ENCODE results near the gene MAN1C1.

Gene MAN1C1

DNA sequence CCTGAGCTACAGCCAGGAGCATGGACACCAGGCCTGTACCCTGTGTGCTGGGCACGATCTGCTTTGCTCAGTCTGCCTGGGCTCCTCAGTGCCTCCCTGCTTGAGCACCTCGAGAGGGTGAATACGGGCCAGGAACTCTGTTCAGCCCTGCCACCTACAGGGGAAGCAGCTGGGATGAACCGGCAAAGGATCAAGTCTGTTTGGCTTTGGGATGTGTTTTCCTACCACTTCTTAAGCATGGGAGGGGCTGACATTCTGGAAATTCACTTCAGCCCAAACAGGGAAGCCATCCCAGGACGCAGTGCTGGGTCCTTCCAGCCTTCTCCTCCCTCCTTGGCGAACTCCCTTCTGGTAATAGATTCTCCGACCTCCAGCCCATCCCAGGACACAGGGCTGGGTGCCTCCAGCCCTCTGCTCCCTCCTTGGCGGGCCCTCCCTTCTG, 127.6 kb downstream of the MAN1C1 start:
- no peak for FAIRE-seq
- TF ChIP-seq POLR2A (IDR thresholded peaks at IDR 0.05; ENCODE audit: low read depth, low read length) (no peak), TAF1 (IDR thresholded peaks at IDR 0.05; ENCODE audit: borderline replicate concordance, low read depth, low read length) (no peak), POLR2AphosphoS5 (IDR thresholded peaks at IDR 0.05; ENCODE audit: low read depth, low read length) (no peak)
- no peak for DNase-seq (ENCODE audit: insufficient read length)

DNA sequence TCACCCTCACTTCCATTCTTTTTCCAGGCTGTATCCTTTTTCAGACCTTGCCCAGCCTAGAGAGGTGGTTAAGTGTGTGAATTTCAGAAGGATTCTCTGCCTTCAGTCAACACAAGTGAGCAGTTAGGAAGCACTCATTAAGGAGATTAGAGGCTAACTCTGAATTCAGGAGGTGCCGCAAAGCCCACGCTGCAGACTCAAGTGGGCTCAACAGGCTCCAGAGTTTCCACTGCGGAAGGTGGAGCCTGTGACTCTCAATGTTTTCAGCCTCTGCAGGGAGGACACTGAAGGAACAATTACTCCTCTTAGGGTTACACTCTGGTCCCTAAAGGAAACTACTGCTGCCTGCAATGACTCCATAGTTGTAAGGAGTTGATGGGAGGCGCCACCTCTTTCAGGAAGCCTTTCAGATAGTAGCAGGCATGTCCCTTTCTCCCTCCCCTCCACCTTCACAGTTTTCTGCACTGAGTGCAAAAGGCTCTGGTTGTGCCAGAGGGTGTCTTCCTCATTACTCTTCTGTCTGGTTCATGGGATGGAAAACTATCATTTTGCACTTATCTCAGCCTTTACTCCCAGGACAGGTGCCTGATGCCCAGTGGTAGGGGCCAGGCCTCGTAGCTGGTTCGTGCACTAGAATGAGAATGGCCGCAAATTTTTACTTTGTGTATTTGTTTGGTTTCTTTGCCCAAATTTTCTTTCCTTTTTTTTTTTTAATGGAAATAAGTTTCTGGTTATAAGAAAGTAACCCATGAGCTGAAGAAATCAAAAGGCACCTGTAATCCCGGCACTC, 128.2 kb downstream of the MAN1C1 start:
- TF ChIP-seq POLR2AphosphoS5 (IDR thresholded peaks at IDR 0.05; ENCODE audit: low read depth, low read length) (no peak), TAF1 (IDR thresholded peaks at IDR 0.05; ENCODE audit: borderline replicate concordance, low read depth, low read length) (no peak), POLR2A (IDR thresholded peaks at IDR 0.05; ENCODE audit: low read depth, low read length) (no peak)
- DNase-seq (ENCODE audit: insufficient read length) (no peak), FAIRE-seq (no peak)

- TF ChIP-seq POLR2AphosphoS5 (IDR thresholded peaks at IDR 0.05; ENCODE audit: low read depth, low read length) (no peak), TAF1 (IDR thresholded peaks at IDR 0.05; ENCODE audit: borderline replicate concordance, low read depth, low read length) (no peak), POLR2A (IDR thresholded peaks at IDR 0.05; ENCODE audit: low read depth, low read length) (no peak)
- FAIRE-seq = no peak
Measured at GRCh38 chr1:25746299-25747045, 129.9 kb downstream of the MAN1C1 start.

DNA sequence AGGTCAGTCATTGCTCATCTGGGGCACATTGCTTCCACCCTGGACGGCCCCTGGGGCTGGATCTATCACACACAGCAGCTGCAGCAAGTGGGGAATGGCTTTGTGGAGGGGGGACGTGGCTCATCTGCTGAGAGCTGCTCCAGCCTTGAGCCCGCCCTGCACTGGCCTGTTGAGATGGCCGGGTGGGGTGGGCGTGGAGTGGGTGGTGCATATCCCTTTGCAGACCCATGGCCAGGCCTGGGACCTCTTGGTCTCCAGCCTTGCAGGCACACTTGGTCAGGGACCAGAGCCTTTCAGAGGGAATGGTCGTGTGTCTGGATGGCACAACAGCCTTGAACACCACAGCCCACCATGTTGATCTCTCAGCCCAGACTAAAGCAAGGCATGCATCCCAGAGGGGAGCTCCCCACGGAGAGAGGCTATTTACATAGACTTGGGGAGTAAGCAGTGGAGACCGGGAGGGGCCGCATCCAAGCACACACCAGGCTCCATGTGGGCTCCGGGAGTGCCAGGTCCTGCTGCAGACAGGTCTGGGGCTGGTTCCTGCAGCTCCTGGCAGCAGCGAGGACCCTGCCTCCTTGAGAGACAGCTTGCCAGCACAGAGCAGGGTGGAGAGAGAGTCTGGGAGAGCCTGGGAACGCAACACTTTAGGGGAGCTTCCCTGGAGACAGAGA, 130.6 kb downstream of the MAN1C1 start:
- no peak for DNase-seq (ENCODE audit: insufficient read length)
- FAIRE-seq = no peak
- TF ChIP-seq POLR2AphosphoS5 (IDR thresholded peaks at IDR 0.05; ENCODE audit: low read depth, low read length) (no peak), TAF1 (IDR thresholded peaks at IDR 0.05; ENCODE audit: borderline replicate concordance, low read depth, low read length) (no peak), POLR2A (IDR thresholded peaks at IDR 0.05; ENCODE audit: low read depth, low read length) (no peak)

More at GRCh38 chr1:25746299-25747045, 129.9 kb downstream of the MAN1C1 start:
- DNase-seq (ENCODE audit: insufficient read length) = no peak

- FAIRE-seq (no peak), DNase-seq (ENCODE audit: insufficient read length) (no peak)
- no peak for TF ChIP-seq POLR2AphosphoS5 (IDR thresholded peaks at IDR 0.05; ENCODE audit: low read depth, low read length)
- no peak for TF ChIP-seq TAF1 (IDR thresholded peaks at IDR 0.05; ENCODE audit: borderline replicate concordance, low read depth, low read length)
- TF ChIP-seq POLR2A (IDR thresholded peaks at IDR 0.05; ENCODE audit: low read depth, low read length) = no peak
Measured at GRCh38 chr1:25748531-25749205, 132.1 kb downstream of the MAN1C1 start.

- no peak for DNase-seq (ENCODE audit: insufficient read length)
- TF ChIP-seq POLR2AphosphoS5 (IDR thresholded peaks at IDR 0.05; ENCODE audit: low read depth, low read length) (no peak), TAF1 (IDR thresholded peaks at IDR 0.05; ENCODE audit: borderline replicate concordance, low read depth, low read length) (no peak), POLR2A (IDR thresholded peaks at IDR 0.05; ENCODE audit: low read depth, low read length) (no peak)
- no peak for FAIRE-seq
Measured at GRCh38 chr1:25750923-25751605, 134.5 kb downstream of the MAN1C1 start.

DNA sequence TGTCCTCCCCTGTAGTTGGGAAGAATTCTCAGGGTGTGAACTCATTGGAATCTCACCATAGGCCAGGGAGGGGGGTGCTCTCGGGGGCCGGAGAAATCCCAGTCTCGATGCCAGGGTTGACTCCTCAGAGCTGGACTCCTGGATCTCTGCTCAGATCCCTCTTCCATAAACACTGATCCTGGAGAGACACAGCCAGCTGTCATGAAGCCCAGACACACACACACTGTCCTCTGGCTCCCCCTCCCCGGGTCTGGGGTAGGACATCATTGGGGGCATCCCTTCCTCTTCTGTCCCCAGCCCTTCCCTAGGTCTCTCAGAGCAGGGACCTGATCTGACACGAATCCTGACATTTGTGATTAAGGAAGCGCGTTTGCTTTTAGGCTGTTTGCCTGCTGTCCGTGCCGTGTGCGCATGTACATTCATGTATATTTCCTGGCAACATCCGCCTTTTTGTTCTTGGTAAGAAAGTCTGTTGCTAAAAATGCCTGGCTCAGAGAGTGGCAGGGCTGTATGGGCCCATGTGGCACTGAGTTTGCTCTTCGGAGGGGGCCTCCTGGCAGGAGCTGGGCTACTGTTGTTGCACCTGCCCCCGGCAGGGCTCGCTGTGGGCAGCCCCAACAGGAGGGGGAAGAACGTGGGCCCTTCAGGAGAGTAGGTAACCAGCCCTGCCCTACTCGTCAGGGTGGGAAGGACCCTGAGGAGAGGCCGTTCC, 138.0 kb downstream of the MAN1C1 start:
- FAIRE-seq (no peak), DNase-seq (ENCODE audit: insufficient read length) (no peak)
- TF ChIP-seq TAF1 (IDR thresholded peaks at IDR 0.05; ENCODE audit: borderline replicate concordance, low read depth, low read length) (no peak), POLR2AphosphoS5 (IDR thresholded peaks at IDR 0.05; ENCODE audit: low read depth, low read length) (no peak), POLR2A (IDR thresholded peaks at IDR 0.05; ENCODE audit: low read depth, low read length) (no peak)

GRCh38 chr1:25755475-25756125, 139.0 kb downstream of the MAN1C1 start:
- TF ChIP-seq TAF1 (IDR thresholded peaks at IDR 0.05; ENCODE audit: borderline replicate concordance, low read depth, low read length) = no peak
- TF ChIP-seq POLR2AphosphoS5 (IDR thresholded peaks at IDR 0.05; ENCODE audit: low read depth, low read length) = no peak
- no peak for TF ChIP-seq POLR2A (IDR thresholded peaks at IDR 0.05; ENCODE audit: low read depth, low read length)
- FAIRE-seq (no peak), DNase-seq (ENCODE audit: insufficient read length) (no peak)

GRCh38 chr1:25756215-25756614, 139.6 kb downstream of the MAN1C1 start:
- no peak for TF ChIP-seq POLR2AphosphoS5 (IDR thresholded peaks at IDR 0.05; ENCODE audit: low read depth, low read length)
- TF ChIP-seq TAF1 (IDR thresholded peaks at IDR 0.05; ENCODE audit: borderline replicate concordance, low read depth, low read length) = no peak
- TF ChIP-seq POLR2A (IDR thresholded peaks at IDR 0.05; ENCODE audit: low read depth, low read length) = no peak
- DNase-seq (ENCODE audit: insufficient read length) = no peak
- no peak for FAIRE-seq

Data from GM12892 (cell line).